WTC11 (cell line): ENCODE measurements around the gene GALNT12. TPM values are rescaled to one million over a fixed set of nuclear protein-coding genes. Genes with fewer than 3 reads are reported as not detected.

ENCODE experiments used
- ATAC-seq: fragments of 200-7000 bp; cut with Tn5 transposase; 2 replicates; pipeline ENCODE4 v1.10.0; 2021; ENCODE audit warnings: mild to moderate bottlenecking, moderate library complexity
- CTCF ChIA-PET: fragments of 300-600 bp; sonication (Branson Sonifier 250); formaldehyde crosslinking; loops from one replicate; lab custom pipeline; 2021; ENCODE audit warnings: antibody characterized with exemption; lab: Charles Lee
- POLR2A ChIA-PET: fragments of 350-600 bp; sonication (Branson Sonifier 250); formaldehyde crosslinking; loops from one replicate; lab custom pipeline; 2021; ENCODE audit warnings: antibody characterized with exemption; lab: Charles Lee
- DNase-seq: peaks from one replicate; pipeline ENCODE4 v3.0.0; 2021; ENCODE audit warnings: low spot score
- H3K27ac Mint-ChIP-seq: 2 replicates; pipeline ENCODE4 v1.8.0; 2021; ENCODE audit warnings: mixed read lengths
- H3K27me3 Mint-ChIP-seq: 2 replicates; pipeline ENCODE4 v1.8.0; 2021; ENCODE audit warnings: low read depth, mild to moderate bottlenecking, moderate library complexity, mixed read lengths
- H3K36me3 Mint-ChIP-seq: 2 replicates; pipeline ENCODE4 v1.8.0; 2021; ENCODE audit warnings: mixed read lengths
- H3K4me1 Mint-ChIP-seq: 2 replicates; pipeline ENCODE4 v1.8.0; 2022; ENCODE audit warnings: mixed read lengths
- H3K4me3 Mint-ChIP-seq: 2 replicates; pipeline ENCODE4 v1.8.0; 2021; ENCODE audit warnings: mild to moderate bottlenecking, moderate library complexity, mixed read lengths
- H3K9me3 Mint-ChIP-seq: 2 replicates; pipeline ENCODE4 v1.8.0; 2021; ENCODE audit warnings: mixed read lengths
- FOXJ3 ChIP-seq: sonication (generic); formaldehyde crosslinking; IDR thresholded peaks from 2 replicates; pipeline ENCODE4 v1.9.0; 2021; ENCODE audit warnings: missing genetic modification reagents, mild to moderate bottlenecking, borderline replicate concordance
- FOXK1 ChIP-seq: sonication (generic); formaldehyde crosslinking; IDR thresholded peaks from 2 replicates; pipeline ENCODE4 v1.8.0; 2022; ENCODE audit warnings: mild to moderate bottlenecking, moderate library complexity, missing genetic modification reagents
- GTF2I ChIP-seq: fragments of 250-450 bp; sonication (Bioruptor Pico); conservative IDR thresholded peaks from 2 replicates; pipeline ENCODE4 v1.4.0; 2021; ENCODE audit warnings: mild to moderate bottlenecking
- KAT7 ChIP-seq: sonication (generic); formaldehyde crosslinking; IDR thresholded peaks from 2 replicates; pipeline ENCODE4 v1.8.1; 2023; ENCODE audit warnings: missing genetic modification reagents, mild to moderate bottlenecking, borderline replicate concordance
- MXD4 ChIP-seq: fragments of 250-450 bp; sonication (Bioruptor Pico); IDR thresholded peaks from 2 replicates; pipeline ENCODE4 v1.8.0; 2021; ENCODE audit warnings: mild to moderate bottlenecking, moderate library complexity, borderline replicate concordance
- MYBL2 ChIP-seq: sonication (generic); formaldehyde crosslinking; IDR thresholded peaks from 2 replicates; pipeline ENCODE4 v1.8.1; 2023; ENCODE audit warnings: mild to moderate bottlenecking, moderate library complexity, missing genetic modification reagents
- NFE2L1 ChIP-seq: sonication (generic); formaldehyde crosslinking; IDR thresholded peaks from 2 replicates; pipeline ENCODE4 v1.8.1; 2023; ENCODE audit warnings: missing genetic modification reagents
- NR1H2 ChIP-seq: sonication (generic); formaldehyde crosslinking; IDR thresholded peaks from 2 replicates; pipeline ENCODE4 v1.9.0; 2021; ENCODE audit warnings: mild to moderate bottlenecking, moderate library complexity, missing genetic modification reagents
- NR2C2 ChIP-seq: sonication (generic); formaldehyde crosslinking; IDR thresholded peaks from 2 replicates; pipeline ENCODE4 v1.8.0; 2022; ENCODE audit warnings: mild to moderate bottlenecking, missing genetic modification reagents
- PRRX2 ChIP-seq: fragments of 250-450 bp; sonication (Bioruptor Pico); IDR thresholded peaks from 2 replicates; pipeline ENCODE4 v1.8.0; 2021; ENCODE audit warnings: mild to moderate bottlenecking
- RELA ChIP-seq: sonication (generic); formaldehyde crosslinking; IDR thresholded peaks from 2 replicates; pipeline ENCODE4 v1.8.1; 2022; ENCODE audit warnings: missing genetic modification reagents, mild to moderate bottlenecking, borderline replicate concordance
- RORB ChIP-seq: fragments of 250-450 bp; sonication (Bioruptor Pico); IDR thresholded peaks from 2 replicates; pipeline ENCODE4 v1.9.0; 2021; ENCODE audit warnings: mild to moderate bottlenecking
- SMAD3 ChIP-seq: sonication (generic); formaldehyde crosslinking; IDR thresholded peaks from 2 replicates; pipeline ENCODE4 v1.8.0; 2022; ENCODE audit warnings: missing genetic modification reagents, mild to moderate bottlenecking, borderline replicate concordance
- SOX15 ChIP-seq: fragments of 250-450 bp; sonication (Bioruptor Pico); IDR thresholded peaks from 2 replicates; pipeline ENCODE4 v1.9.0; 2021; ENCODE audit warnings: mild to moderate bottlenecking
- TEAD4 ChIP-seq: sonication (generic); formaldehyde crosslinking; IDR thresholded peaks from 2 replicates; pipeline ENCODE4 v1.8.0; 2022; ENCODE audit warnings: mild to moderate bottlenecking, missing genetic modification reagents
- ZBTB21 ChIP-seq: sonication (generic); formaldehyde crosslinking; IDR thresholded peaks from 2 replicates; pipeline ENCODE4 v1.8.1; 2023; ENCODE audit warnings: mild to moderate bottlenecking, missing genetic modification reagents, borderline replicate concordance
- ZNF121 ChIP-seq: sonication (generic); formaldehyde crosslinking; IDR thresholded peaks from 2 replicates; pipeline ENCODE4 v1.8.0; 2023; ENCODE audit warnings: missing genetic modification reagents
- ZNF219 ChIP-seq: sonication (generic); formaldehyde crosslinking; IDR thresholded peaks from 2 replicates; pipeline ENCODE4 v1.8.0; 2023; ENCODE audit warnings: missing genetic modification reagents, mild to moderate bottlenecking, borderline replicate concordance
- ZNF317 ChIP-seq: sonication (generic); formaldehyde crosslinking; IDR thresholded peaks from 2 replicates; pipeline ENCODE4 v1.8.1; 2023; ENCODE audit warnings: low read depth, mild to moderate bottlenecking, moderate library complexity, missing genetic modification reagents, borderline replicate concordance
- ZNF396 ChIP-seq: fragments of 250-450 bp; sonication (Bioruptor Pico); IDR thresholded peaks from 2 replicates; pipeline ENCODE4 v1.8.0; 2021; ENCODE audit warnings: mild to moderate bottlenecking, moderate library complexity, borderline replicate concordance
- total RNA-seq: library from RNA; stranded (reverse); gene quantifications from 3 replicates; pipeline ENCODE4 v1.2.3, GENCODE V29; 2021
- TF ChIP-seq, protein P1 (sequence below): sonication (generic); formaldehyde crosslinking; IDR thresholded peaks from 2 replicates; pipeline ENCODE4 v1.8.1; 2022; ENCODE audit warnings: missing genetic modification reagents, borderline replicate concordance
- TF ChIP-seq, protein P2 (sequence below): sonication (generic); formaldehyde crosslinking; IDR thresholded peaks from 2 replicates; pipeline ENCODE4 v1.8.1; 2022; ENCODE audit warnings: low read depth, missing genetic modification reagents, borderline replicate concordance
- TF ChIP-seq, protein P3 (sequence below): sonication (generic); formaldehyde crosslinking; IDR thresholded peaks from 2 replicates; pipeline ENCODE4 v1.8.1; 2022; ENCODE audit warnings: low read depth, mild to moderate bottlenecking, moderate library complexity, missing genetic modification reagents, borderline replicate concordance
- TF ChIP-seq, protein P4 (sequence below): sonication (generic); formaldehyde crosslinking; IDR thresholded peaks from 2 replicates; pipeline ENCODE4 v1.8.0; 2022; ENCODE audit warnings: mild to moderate bottlenecking, missing genetic modification reagents
- TF ChIP-seq, protein P5 (sequence below): sonication (generic); formaldehyde crosslinking; IDR thresholded peaks from 2 replicates; pipeline ENCODE4 v1.8.1; 2023; ENCODE audit warnings: mild to moderate bottlenecking, missing genetic modification reagents, moderate library complexity
- TF ChIP-seq, protein P6 (sequence below): fragments of 250-450 bp; sonication (Bioruptor Pico); IDR thresholded peaks from 2 replicates; pipeline ENCODE4 v1.9.0; 2021; ENCODE audit warnings: mild to moderate bottlenecking

GALNT12 gene
- total RNA-seq, 1 experiment from 2014 or later = 19.3 TPM

DNA sequence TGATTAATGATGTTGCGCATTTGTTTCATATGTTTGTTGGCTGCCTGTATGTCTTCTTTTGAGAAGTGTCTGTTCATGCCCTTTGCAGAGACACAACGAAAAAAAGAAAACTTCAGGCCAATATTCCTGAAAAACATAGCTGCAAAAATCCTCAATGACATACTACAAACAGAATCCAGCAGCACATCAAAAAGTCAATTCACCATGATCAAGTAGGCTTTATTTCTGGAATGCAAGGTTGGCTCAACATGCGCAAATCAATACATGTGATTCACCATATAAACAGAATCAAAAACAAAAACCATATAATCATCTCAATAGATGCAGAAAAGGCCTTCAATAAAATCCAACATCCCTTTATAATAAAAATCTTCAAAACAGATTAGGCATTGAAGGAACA is 9.2 kb upstream of the GALNT12 start (continued):
- TF ChIP-seq RORB (no peak), KAT7 (CRISPR knock-in tag) (no peak), SMAD3 (no peak), ZNF396 (CRISPR knock-in tag) (no peak), NR1H2 (CRISPR knock-in tag) (no peak), NR2C2 (CRISPR knock-in tag) (no peak), NFE2L1 (CRISPR knock-in tag) (no peak)
- TF ChIP-seq, protein P1, sequence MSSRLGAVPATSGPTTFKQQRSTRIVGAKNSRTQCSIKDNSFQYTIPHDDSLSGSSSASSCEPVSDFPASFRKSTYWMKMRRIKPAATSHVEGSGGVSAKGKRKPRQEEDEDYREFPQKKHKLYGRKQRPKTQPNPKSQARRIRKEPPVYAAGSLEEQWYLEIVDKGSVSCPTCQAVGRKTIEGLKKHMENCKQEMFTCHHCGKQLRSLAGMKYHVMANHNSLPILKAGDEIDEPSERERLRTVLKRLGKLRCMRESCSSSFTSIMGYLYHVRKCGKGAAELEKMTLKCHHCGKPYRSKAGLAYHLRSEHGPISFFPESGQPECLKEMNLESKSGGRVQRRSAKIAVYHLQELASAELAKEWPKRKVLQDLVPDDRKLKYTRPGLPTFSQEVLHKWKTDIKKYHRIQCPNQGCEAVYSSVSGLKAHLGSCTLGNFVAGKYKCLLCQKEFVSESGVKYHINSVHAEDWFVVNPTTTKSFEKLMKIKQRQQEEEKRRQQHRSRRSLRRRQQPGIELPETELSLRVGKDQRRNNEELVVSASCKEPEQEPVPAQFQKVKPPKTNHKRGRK (CRISPR knock-in tag) = no peak

DNA sequence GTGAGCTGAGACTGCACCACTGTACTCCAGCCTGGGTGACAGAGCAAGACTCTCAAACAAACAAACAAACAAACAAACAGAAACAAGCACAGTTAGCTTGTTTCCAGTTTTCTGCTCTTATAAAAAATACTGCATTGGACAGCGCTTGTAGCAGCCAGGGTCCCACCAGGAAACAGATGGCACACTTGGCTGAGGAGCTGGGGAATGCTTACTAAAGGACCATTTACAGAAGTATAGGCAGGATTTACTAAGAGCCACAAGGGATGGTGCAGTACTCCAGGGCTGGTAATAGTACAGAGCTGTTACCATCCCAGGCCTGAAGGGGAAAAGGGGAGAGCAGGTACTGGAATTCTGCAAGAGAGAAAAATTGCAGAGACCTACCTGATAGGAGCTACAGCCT is 5.9 kb upstream of the GALNT12 start:
- POLR2A ChIA-PET = no interaction called here

DNA sequence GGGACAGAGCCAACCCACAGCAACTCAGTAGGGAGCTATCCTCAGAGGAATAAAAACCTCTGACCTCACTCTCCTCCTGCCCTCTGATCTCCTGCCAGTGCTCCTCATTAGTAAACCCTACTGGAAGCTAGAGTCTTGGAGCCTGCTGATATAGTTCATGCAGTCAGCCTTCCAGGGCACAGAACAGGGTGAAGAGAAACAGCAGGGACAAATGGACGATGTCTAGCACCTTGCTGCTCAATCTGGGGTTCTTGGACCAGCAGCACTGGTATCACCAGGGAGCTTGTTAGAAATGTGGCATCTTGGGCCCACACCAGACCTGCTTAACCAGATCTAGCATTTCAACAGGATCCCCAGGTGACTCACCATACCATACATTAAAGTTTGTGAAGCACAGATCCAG is 5.5 kb upstream of the GALNT12 start:
- H3K27me3 Mint-ChIP-seq = peaks cover 25% of the 10 kb centered on the region
- TF ChIP-seq ZBTB21 (no peak), MXD4 (CRISPR knock-in tag) (no peak)
- TF ChIP-seq, protein P2, sequence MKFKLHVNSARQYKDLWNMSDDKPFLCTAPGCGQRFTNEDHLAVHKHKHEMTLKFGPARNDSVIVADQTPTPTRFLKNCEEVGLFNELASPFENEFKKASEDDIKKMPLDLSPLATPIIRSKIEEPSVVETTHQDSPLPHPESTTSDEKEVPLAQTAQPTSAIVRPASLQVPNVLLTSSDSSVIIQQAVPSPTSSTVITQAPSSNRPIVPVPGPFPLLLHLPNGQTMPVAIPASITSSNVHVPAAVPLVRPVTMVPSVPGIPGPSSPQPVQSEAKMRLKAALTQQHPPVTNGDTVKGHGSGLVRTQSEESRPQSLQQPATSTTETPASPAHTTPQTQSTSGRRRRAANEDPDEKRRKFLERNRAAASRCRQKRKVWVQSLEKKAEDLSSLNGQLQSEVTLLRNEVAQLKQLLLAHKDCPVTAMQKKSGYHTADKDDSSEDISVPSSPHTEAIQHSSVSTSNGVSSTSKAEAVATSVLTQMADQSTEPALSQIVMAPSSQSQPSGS (CRISPR knock-in tag) = no peak
- H3K36me3 Mint-ChIP-seq = peaks cover 10% of the 10 kb centered on the region
- peaks cover 11% of the 10 kb centered on the region for H3K9me3 Mint-ChIP-seq
- ChIA-PET CTCF (interaction anchor here (0.9 to 1.1 kb wide), 3 partner anchors 10 to 197 kb away, joined by 3 to 4 read pairs (median 3); no protein-coding TSS in a partner anchor), POLR2A (no interaction called here)
- H3K4me3 Mint-ChIP-seq = no peak overlapping the region
- peaks cover 19% of the 10 kb centered on the region for H3K4me1 Mint-ChIP-seq
- DNase-seq (no peak), ATAC-seq (no peak)
- no peak overlapping the region for H3K27ac Mint-ChIP-seq

More for the DNA sequence above, 5.9 kb upstream of the GALNT12 start:
- TF ChIP-seq TEAD4 = no peak
- TF ChIP-seq, protein P3, sequence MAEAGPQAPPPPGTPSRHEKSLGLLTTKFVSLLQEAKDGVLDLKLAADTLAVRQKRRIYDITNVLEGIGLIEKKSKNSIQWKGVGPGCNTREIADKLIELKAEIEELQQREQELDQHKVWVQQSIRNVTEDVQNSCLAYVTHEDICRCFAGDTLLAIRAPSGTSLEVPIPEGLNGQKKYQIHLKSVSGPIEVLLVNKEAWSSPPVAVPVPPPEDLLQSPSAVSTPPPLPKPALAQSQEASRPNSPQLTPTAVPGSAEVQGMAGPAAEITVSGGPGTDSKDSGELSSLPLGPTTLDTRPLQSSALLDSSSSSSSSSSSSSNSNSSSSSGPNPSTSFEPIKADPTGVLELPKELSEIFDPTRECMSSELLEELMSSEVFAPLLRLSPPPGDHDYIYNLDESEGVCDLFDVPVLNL = no peak
- no peak for TF ChIP-seq FOXJ3 (CRISPR knock-in tag)
- TF ChIP-seq ZNF219 (CRISPR knock-in tag) = no peak
- no peak for TF ChIP-seq MYBL2 (CRISPR knock-in tag)
- TF ChIP-seq ZNF317 (CRISPR knock-in tag) = no peak
- TF ChIP-seq, protein P4, sequence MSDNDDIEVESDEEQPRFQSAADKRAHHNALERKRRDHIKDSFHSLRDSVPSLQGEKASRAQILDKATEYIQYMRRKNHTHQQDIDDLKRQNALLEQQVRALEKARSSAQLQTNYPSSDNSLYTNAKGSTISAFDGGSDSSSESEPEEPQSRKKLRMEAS (CRISPR knock-in tag) = no peak
- TF ChIP-seq GTF2I = no peak
- no peak for TF ChIP-seq PRRX2 (CRISPR knock-in tag)
- TF ChIP-seq SOX15 (CRISPR knock-in tag) = no peak
- no peak for TF ChIP-seq FOXK1 (CRISPR knock-in tag)
- TF ChIP-seq, protein P5, sequence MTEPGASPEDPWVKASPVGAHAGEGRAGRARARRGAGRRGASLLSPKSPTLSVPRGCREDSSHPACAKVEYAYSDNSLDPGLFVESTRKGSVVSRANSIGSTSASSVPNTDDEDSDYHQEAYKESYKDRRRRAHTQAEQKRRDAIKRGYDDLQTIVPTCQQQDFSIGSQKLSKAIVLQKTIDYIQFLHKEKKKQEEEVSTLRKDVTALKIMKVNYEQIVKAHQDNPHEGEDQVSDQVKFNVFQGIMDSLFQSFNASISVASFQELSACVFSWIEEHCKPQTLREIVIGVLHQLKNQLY (CRISPR knock-in tag) = no peak
- TF ChIP-seq, protein P2 (CRISPR knock-in tag) = no peak
- TF ChIP-seq, protein P6, sequence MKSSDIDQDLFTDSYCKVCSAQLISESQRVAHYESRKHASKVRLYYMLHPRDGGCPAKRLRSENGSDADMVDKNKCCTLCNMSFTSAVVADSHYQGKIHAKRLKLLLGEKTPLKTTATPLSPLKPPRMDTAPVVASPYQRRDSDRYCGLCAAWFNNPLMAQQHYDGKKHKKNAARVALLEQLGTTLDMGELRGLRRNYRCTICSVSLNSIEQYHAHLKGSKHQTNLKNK (CRISPR knock-in tag) = no peak
- TF ChIP-seq ZNF121 (CRISPR knock-in tag) = no peak
- TF ChIP-seq RELA (CRISPR knock-in tag) = no peak
- TF ChIP-seq, all 79 proteins: peak for 0
- peaks cover 10% of the 10 kb centered on the region for H3K36me3 Mint-ChIP-seq
- no peak overlapping the region for H3K27ac Mint-ChIP-seq
- ATAC-seq (peak; percentile 43), DNase-seq (no peak)
- H3K9me3 Mint-ChIP-seq = peaks cover 11% of the 10 kb centered on the region
- H3K27me3 Mint-ChIP-seq = peaks cover 24% of the 10 kb centered on the region
- H3K4me1 Mint-ChIP-seq = peaks cover 18% of the 10 kb centered on the region
- H3K4me3 Mint-ChIP-seq = no peak overlapping the region
- CTCF ChIA-PET = interaction anchor here (0.9 to 1.1 kb wide), 3 partner anchors 10 to 197 kb away, joined by 3 to 4 read pairs (median 3); no protein-coding TSS in a partner anchor
